ENCODE measurements around the gene HBG1.
"Not testable (repeated sequence)": the region's sequence is repeated elsewhere in the genome, so short reads cannot be mapped to it uniquely, and the experiment has no call there.

The HBG1 gene

DNA sequence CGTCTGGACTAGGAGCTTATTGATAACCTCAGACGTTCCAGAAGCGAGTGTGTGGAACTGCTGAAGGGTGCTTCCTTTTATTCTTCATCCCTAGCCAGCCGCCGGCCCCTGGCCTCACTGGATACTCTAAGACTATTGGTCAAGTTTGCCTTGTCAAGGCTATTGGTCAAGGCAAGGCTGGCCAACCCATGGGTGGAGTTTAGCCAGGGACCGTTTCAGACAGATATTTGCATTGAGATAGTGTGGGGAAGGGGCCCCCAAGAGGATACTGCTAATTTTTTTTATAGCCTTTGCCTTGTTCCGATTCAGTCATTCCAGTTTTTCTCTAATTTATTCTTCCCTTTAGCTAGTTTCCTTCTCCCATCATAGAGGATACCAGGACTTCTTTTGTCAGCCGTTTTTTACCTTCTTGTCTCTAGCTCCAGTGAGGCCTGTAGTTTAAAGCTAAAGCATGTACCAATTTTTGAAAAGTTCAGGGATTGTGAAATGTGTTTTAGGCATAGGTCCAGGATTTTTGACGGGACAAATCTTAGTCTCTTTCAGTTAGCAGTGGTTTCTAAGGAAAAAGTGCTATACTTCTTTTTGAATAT is at the start of gene HBG1:
HBG1 (minus strand) TSS at position 51 of the 590 bp plus-strand sequence. CDS start 53 bp downstream, outside the sequence.
- DNase-seq = not testable (repeated sequence)

DNA sequence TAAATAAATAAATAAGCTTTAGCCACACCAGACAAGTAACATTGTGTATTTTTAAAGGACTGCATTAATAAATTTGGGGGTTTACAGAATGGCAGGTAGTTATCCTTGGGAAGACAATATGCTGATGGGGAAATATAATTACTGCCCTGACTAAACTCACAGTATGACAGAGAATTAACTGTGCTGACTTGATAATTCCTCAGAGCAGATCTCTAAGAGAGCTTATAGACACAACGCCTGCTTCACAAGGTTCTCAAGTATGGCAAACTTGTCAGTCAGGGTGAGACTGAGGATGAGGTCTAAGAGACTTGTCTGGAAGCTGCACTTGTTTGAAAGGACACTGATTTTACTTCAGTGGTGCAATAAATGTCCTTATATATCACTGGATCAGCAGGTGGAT is 48.8 kb upstream of the HBG1 start:
- no peak for DNase-seq

DNA sequence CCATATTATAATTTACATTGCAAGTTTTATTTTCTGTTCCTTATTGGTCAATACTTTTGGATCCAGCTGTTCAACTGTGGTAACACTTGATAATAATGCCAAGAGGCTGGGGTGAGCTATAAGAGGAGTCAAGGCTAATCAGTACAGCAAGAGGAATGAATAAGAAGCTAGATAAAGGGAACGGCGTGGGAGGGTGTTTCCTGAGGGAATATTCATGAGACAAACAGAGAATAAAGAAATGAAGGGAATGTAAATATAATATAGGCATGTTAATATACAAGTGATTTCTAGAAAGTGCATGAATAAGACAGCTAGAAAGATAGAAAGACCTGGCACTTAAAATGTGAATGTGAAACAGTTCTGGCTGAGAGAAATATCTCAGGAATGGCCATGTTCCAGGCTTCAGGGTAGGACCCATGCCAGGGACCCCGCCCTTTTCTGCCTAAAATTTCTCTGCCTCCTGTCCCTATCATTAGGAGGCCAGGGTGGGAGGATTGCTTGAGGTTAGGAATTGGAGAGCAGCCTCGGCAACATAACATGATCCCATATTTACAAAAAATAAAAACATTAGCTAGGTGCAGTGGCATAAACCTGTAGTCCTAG is 48.2 kb upstream of the HBG1 start:
- DNase-seq = no peak

DNA sequence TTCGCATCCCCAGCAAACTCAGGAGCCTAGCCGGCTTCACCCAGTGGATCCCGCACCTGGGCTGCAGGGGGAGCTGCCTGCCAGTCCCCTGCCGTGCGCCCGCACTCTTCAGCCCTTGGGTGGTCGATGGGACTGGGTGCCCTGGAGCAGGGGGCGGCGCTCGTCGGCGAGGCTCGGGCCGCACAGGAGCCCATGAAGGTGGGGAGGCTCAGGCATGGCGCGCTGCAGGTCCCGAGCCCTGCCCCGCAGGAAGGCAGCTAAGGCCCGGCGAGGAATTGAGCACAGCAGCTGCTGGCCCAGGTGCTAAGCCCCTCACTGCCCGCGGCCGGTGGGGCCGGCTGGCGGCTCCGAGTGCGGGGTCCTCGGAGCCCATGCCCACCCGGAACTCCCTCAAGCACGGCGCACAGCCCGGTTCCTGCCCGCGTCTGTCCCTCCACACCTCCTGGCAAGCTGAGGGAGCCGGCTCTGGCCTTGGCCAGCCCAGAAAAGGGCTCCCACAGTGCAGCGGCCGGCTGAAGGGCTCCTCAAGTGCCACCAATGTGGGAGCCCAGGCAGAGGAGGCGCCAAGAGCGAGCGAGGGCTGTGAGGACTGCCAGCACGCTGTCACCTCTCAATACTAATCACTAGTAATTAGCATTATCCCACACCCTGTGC is 44.8 kb upstream of the HBG1 start:
- not testable (repeated sequence) for DNase-seq

- DNase-seq = no peak
Observed at GRCh38 chr11:5293028-5293427, 43.4 kb upstream of the HBG1 start.

DNA sequence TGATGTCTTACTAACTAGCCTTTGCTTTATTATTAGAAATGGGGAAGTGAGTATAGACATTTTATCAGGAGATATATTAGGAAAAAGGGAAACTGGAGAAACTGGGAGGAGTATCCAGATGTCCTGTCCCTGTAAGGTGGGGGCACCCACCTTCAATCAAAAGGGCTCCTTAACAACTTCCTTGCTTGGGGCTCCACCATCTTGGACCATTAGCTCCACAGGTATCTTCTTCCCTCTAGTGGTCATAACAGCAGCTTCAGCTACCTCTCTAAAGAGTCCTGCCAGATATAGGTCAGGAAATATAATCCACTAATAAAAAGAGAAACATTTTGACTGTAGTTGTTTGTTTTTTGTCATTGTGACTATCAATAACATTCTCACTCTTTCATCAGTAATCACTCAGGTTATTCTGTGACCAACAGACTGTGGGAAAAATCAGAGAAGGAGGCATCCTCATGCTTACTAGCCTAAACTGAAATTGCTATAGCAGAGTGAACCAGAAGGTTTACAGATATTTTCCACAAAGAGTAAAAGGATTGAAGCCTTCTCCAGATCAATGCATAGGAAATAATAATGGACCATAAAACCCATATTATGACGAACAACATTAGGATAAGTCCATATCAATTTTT is 41.7 kb upstream of the HBG1 start:
- DNase-seq = no peak

DNA sequence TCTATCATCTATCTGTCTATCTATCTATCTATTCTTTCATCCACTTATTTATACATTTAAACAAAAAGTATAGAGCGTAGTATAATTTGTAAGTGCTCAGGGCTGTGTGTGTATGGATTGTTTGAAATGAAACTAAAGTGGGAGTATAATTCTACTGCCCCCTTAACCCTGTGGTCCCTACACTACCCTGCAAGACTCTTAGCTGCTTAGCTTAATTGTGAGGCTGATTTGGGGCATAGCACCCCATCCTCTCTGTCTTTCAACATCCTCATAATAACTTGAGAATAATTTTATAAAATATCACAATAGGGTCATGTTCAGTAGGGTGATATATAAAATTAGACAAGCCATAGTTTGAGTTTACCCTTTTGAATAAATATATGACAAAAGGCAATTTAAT is 40.4 kb upstream of the HBG1 start:
- no peak for DNase-seq

DNA sequence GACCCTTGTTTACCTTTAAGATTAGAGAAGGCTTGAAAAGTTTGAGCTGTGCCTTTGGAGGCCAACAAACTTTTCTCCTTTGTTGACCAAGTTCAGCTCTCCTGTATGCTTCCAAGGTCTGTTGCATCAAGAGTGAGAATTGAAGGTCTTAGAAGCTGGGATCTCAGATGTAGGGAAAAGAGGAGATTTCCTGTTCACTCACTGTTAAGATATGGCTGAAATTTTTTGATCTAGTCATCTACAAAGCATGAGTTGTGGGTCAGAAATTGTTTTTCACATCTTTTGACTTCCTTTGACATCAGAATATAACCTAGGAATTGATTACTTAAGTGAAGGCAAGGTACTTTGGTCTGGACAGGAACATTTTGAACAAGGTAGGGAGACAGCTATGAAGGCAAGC is 40.0 kb upstream of the HBG1 start:
- DNase-seq = no peak

GRCh38 chr11:5288906-5289550 is 39.4 kb upstream of the HBG1 start:
- DNase-seq = no peak

DNA sequence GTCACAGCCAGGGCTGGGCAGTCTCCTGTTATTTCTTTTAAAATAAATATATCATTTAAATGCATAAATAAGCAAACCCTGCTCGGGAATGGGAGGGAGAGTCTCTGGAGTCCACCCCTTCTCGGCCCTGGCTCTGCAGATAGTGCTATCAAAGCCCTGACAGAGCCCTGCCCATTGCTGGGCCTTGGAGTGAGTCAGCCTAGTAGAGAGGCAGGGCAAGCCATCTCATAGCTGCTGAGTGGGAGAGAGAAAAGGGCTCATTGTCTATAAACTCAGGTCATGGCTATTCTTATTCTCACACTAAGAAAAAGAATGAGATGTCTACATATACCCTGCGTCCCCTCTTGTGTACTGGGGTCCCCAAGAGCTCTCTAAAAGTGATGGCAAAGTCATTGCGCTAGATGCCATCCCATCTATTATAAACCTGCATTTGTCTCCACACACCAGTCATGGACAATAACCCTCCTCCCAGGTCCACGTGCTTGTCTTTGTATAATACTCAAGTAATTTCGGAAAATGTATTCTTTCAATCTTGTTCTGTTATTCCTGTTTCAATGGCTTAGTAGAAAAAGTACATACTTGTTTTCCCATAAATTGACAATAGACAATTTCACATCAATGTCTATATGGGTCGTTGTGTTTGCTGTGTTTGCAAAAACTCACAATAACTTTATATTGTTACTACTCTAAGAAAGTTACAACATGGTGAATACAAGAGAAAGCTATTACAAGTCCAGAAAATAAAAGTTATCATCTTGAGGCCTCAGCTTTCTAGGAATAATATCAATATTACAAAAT is 38.6 kb upstream of the HBG1 start:
- DNase-seq = no peak

- no peak for DNase-seq
Observed at GRCh38 chr11:5286901-5287300, 37.2 kb upstream of the HBG1 start.

GRCh38 chr11:5286351-5286750 is 36.7 kb upstream of the HBG1 start:
- DNase-seq = no peak

DNA sequence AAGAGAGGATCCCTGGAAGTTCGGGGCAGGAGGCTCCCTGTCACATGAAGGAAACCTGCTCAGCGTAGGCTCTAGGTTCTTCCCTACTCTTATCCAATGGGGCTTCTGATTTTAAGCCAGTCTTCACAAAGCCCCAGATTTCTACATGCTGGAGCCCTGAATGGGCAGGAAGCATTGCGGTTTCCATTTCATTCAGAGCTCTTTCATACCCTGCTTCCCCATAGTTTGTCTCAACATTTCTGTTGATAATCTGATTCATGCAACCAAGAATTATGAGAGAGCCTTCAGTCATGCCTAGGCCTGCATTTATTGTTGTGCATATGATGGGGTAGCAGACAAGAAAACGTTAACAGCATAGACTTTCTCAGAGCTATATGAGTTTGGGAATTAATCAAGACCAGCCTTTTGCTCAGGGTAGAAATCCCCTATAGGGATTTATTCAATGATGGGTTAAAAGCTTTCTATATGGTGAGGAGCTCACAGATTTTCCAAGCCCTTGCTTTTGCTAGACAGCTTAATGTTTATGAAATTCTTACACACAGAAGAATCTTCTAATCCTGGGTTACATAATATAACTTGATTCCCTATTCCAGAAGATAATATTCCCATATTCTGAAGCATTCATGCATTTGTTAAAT is 36.2 kb upstream of the HBG1 start:
- DNase-seq = no peak

DNA sequence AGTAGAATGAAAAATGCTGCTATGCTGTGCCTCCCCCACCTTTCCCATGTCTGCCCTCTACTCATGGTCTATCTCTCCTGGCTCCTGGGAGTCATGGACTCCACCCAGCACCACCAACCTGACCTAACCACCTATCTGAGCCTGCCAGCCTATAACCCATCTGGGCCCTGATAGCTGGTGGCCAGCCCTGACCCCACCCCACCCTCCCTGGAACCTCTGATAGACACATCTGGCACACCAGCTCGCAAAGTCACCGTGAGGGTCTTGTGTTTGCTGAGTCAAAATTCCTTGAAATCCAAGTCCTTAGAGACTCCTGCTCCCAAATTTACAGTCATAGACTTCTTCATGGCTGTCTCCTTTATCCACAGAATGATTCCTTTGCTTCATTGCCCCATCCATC is 35.0 kb upstream of the HBG1 start:
- DNase-seq = no peak

DNA sequence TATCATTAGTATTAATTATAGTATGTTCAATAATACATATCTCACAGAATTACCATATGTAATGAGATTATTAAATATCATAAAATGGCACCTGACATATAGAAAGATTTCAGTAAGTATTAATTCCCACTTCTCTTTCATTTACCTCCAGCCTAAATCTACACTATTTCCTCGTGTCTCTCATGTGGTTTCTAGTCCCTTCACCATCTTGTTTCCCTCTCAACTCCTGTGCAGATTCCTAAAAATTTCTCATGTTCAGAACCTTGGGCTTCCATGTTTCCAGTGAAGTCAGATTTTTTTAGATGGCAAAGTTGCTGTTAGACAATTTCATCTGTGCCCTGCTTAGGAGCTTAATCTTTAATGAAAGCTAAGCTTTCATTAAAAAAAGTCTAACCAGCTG is 34.2 kb upstream of the HBG1 start:
- no peak for DNase-seq

- DNase-seq = no peak
Observed at GRCh38 chr11:5283086-5283485, 33.4 kb upstream of the HBG1 start.

GRCh38 chr11:5282628-5283027 is 33.0 kb upstream of the HBG1 start:
- no peak for DNase-seq

DNA sequence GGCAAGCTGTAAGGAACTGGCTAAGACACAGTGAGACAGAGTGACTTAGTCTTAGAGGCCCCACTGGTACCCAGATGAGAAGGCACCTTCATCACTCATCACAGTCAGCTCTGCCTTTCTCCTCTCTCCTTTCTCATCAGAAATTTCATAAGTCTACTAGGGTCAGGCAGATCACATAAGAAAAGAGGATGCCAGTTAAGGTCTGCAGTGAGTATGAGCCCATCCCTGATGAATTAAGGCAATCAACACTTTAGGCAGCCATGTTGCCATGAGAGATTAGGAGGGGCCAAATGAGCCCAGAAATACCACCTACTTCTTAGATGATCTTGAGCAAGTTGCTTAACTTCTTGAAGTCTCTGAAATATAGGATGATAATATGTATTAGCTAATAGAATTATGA is 31.9 kb upstream of the HBG1 start:
- no peak for DNase-seq

GRCh38 chr11:5280582-5281102 is 31.0 kb upstream of the HBG1 start:
- peak in 1 of 2 experiments; percentile 3 for DNase-seq

GRCh38 chr11:5279471-5280090 is 29.9 kb upstream of the HBG1 start:
- no peak for DNase-seq

GRCh38 chr11:5277807-5278382 is 28.2 kb upstream of the HBG1 start:
- no peak for DNase-seq

Data from stimulated activated CD4-positive, alpha-beta T cell treated with anti-CD3 and anti-CD28 coated beads, Interleukin-4, amount 100 ng/mL, for 4 hours (primary cell).